Right renal pelvis (tissue), 4 donors: ENCODE measurements around the gene MAST4. TPM values are rescaled to one million over a fixed set of nuclear protein-coding genes. Genes with fewer than 3 reads are reported as not detected.

Source experiments
- DNase-seq, 4 donors: peaks; one replicate each; pipeline ENCODE4 v3.0.0-alpha.2; 2013; ENCODE audit warnings: low read depth in 4 of 4, low spot score in 3 of 4, missing footprints in 1 of 4
- polyA plus RNA-seq, 4 donors: library from polyadenylated mRNA; unstranded; fragments of 120-200 nt; gene quantifications; one replicate each; pipeline ENCODE4 v1.2.1, GENCODE V29; 2013; ENCODE audit not compliant: insufficient read length in 4 of 4

The MAST4 gene
- polyA plus RNA-seq, 4 donors, result 14.1 to 18.1 (median 15.0) TPM

- DNase-seq, result no peak
Observed at GRCh38 chr5:67215519-67216471, 619.6 kb downstream of the MAST4 start.

- DNase-seq, result no peak
Observed at GRCh38 chr5:67216564-67216963, 620.4 kb downstream of the MAST4 start.
